LHCN-M2 (cell line): Measurements from ENCODE around the gene DNAJC6. TPM values are rescaled to one million over a fixed set of nuclear protein-coding genes. Genes with fewer than 3 reads are reported as not detected.
"Not testable (repeated sequence)": the region's sequence is repeated elsewhere in the genome, so short reads cannot be mapped to it uniquely, and the experiment has no call there.

Source experiments
- DNase-seq: peaks from one replicate; pipeline ENCODE4 v3.0.0-alpha.2; 2012; ENCODE audit warnings: low read depth
- polyA plus RNA-seq: library from polyadenylated mRNA; unstranded; fragments of >200 nt; gene quantifications from one replicate; pipeline ENCODE4 v1.2.1, GENCODE V29; 2012; ENCODE audit warnings: missing spikeins
- total RNA-seq: library from RNA; depleted of rRNA; stranded (reverse); fragments of >200 nt; gene quantifications from 2 replicates; pipeline ENCODE4 v1.2.3, GENCODE V29; 2014; rRNA removed

Gene DNAJC6
- 2.9 and 6.2 TPM in 2 replicates for total RNA-seq
- polyA plus RNA-seq: 3.1 TPM

GRCh38 chr1:65309304-65310077 lies at the start of gene DNAJC6:
DNAJC6 (plus strand) TSS chr1:65309543; CDS start chr1:65309746, 203 bp downstream.
- peak; percentile 70 for DNase-seq

GRCh38 chr1:65259816-65260215 lies 49.5 kb upstream of the DNAJC6 start:
- no peak for DNase-seq

- peak; percentile 85 for DNase-seq
Observed at GRCh38 chr1:65260851-65261473, 48.4 kb upstream of the DNAJC6 start.

- DNase-seq: no peak
Observed at GRCh38 chr1:65263286-65263685, 46.1 kb upstream of the DNAJC6 start.

GRCh38 chr1:65264197-65264929 lies 45.0 kb upstream of the DNAJC6 start:
- peak; percentile 73 for DNase-seq

GRCh38 chr1:65265296-65265650 lies 44.1 kb upstream of the DNAJC6 start:
- no peak for DNase-seq

GRCh38 chr1:65265651-65266351 lies 43.5 kb upstream of the DNAJC6 start:
- peak; percentile 61 for DNase-seq

GRCh38 chr1:65266476-65266875 lies 42.9 kb upstream of the DNAJC6 start:
- no peak for DNase-seq

GRCh38 chr1:65267271-65267670 lies 42.1 kb upstream of the DNAJC6 start:
- no peak for DNase-seq

- DNase-seq: no peak
Observed at GRCh38 chr1:65267683-65268082, 41.7 kb upstream of the DNAJC6 start.

GRCh38 chr1:65269612-65270011 lies 39.7 kb upstream of the DNAJC6 start:
- no peak for DNase-seq

- DNase-seq: no peak
Observed at GRCh38 chr1:65276197-65276939, 33.0 kb upstream of the DNAJC6 start.

GRCh38 chr1:65277605-65278347 lies 31.6 kb upstream of the DNAJC6 start:
- DNase-seq: no peak

GRCh38 chr1:65278376-65279069 lies 30.8 kb upstream of the DNAJC6 start:
- no peak for DNase-seq

- no peak for DNase-seq
Observed at GRCh38 chr1:65279070-65279779, 30.1 kb upstream of the DNAJC6 start.

- no peak for DNase-seq
Observed at GRCh38 chr1:65281846-65282245, 27.5 kb upstream of the DNAJC6 start.

GRCh38 chr1:65284229-65284628 lies 25.1 kb upstream of the DNAJC6 start:
- no peak for DNase-seq

- DNase-seq: no peak
Observed at GRCh38 chr1:65289449-65289848, 19.9 kb upstream of the DNAJC6 start.

GRCh38 chr1:65291818-65292217 lies 17.5 kb upstream of the DNAJC6 start:
- DNase-seq: not testable (repeated sequence)
